ENCODE measurements around the gene ELK4. TPM values are rescaled to one million over a fixed set of nuclear protein-coding genes. Genes with fewer than 3 reads are reported as not detected.

Gene ELK4
- total and polyA plus RNA-seq, 5 donors from 2014 or later, result 3.5 to 106 (median 4.7) TPM

GRCh38 chr1:205582046-205582445 lies 49.8 kb downstream of the ELK4 start:
- H3K36me3 ChIP-seq (ENCODE audit: control insufficient read depth, insufficient read depth, low read length), result no peaks in the 10 kb centered on the region
- H3K27ac ChIP-seq (ENCODE audit: insufficient read depth, low read length, poor library complexity, severe bottlenecking), result no peak overlapping the region
- H3K4me3 Mint-ChIP-seq, result no peak overlapping the region
- H3K27me3 ChIP-seq (ENCODE audit: control insufficient read depth, insufficient read depth, low read length), result no peaks in the 10 kb centered on the region
- DNase-seq (no peak), ATAC-seq (ENCODE audit: low read depth in 2 of 2) (no peak)
- H3K27me3 Mint-ChIP-seq, result peaks cover 27% of the 10 kb centered on the region
- no peaks in the 10 kb centered on the region for H3K36me3 Mint-ChIP-seq
- no peak overlapping the region for H3K27ac Mint-ChIP-seq
- peaks cover 0 to 2% (median 0%) of the 10 kb centered on the region in 7 donors for H3K9me3 Mint-ChIP-seq
- no peaks in the 10 kb centered on the region for H3K4me1 ChIP-seq (ENCODE audit: control insufficient read depth, insufficient read depth, low read length, poor library complexity, severe bottlenecking)
- peaks cover 0 to 3% (median 2%) of the 10 kb centered on the region in 4 donors for H3K4me1 Mint-ChIP-seq
- H3K4me3 ChIP-seq (ENCODE audit: low read depth, low read length), result no peak overlapping the region
- H3K9me3 ChIP-seq (ENCODE audit: control insufficient read depth in 2 of 2, low read length in 2 of 2), result no peaks in the 10 kb centered on the region

GRCh38 chr1:205581321-205581980 lies 50.4 kb downstream of the ELK4 start:
- no peaks in the 10 kb centered on the region for H3K27me3 ChIP-seq (ENCODE audit: control insufficient read depth, insufficient read depth, low read length)

GRCh38 chr1:205580923-205581180 lies 51.0 kb downstream of the ELK4 start:
- H3K36me3 ChIP-seq (ENCODE audit: control insufficient read depth, insufficient read depth, low read length), result no peaks in the 10 kb centered on the region
- no peaks in the 10 kb centered on the region for H3K9me3 ChIP-seq (ENCODE audit: control insufficient read depth in 2 of 2, low read length in 2 of 2)
- H3K4me3 ChIP-seq (ENCODE audit: low read depth, low read length), result no peak overlapping the region
- Mint-ChIP-seq H3K36me3 (no peaks in the 10 kb centered on the region), H3K27me3 (peaks cover 27% of the 10 kb centered on the region), H3K4me3 (no peak overlapping the region), H3K9me3 (peaks cover 0 to 2% (median 0%) of the 10 kb centered on the region in 7 donors), H3K27ac (no peak overlapping the region), H3K4me1 (peaks cover 0 to 3% (median 2%) of the 10 kb centered on the region in 4 donors)
- no peaks in the 10 kb centered on the region for H3K4me1 ChIP-seq (ENCODE audit: control insufficient read depth, insufficient read depth, low read length, poor library complexity, severe bottlenecking)
- no peak overlapping the region for H3K27ac ChIP-seq (ENCODE audit: insufficient read depth, low read length, poor library complexity, severe bottlenecking)
- H3K27me3 ChIP-seq (ENCODE audit: control insufficient read depth, insufficient read depth, low read length), result no peaks in the 10 kb centered on the region
- ATAC-seq (ENCODE audit: low read depth in 2 of 2), result no peak
- no peak for DNase-seq

More at GRCh38 chr1:205581321-205581980, 50.4 kb downstream of the ELK4 start:
- H3K27me3 Mint-ChIP-seq, result peaks cover 27% of the 10 kb centered on the region
- no peak overlapping the region for H3K27ac Mint-ChIP-seq
- H3K36me3 ChIP-seq (ENCODE audit: control insufficient read depth, insufficient read depth, low read length), result no peaks in the 10 kb centered on the region
- H3K4me1 Mint-ChIP-seq, result peaks cover 0 to 3% (median 2%) of the 10 kb centered on the region in 4 donors
- DNase-seq, result no peak
- no peak for ATAC-seq (ENCODE audit: low read depth in 2 of 2)
- no peak overlapping the region for H3K4me3 ChIP-seq (ENCODE audit: low read depth, low read length)
- H3K27ac ChIP-seq (ENCODE audit: insufficient read depth, low read length, poor library complexity, severe bottlenecking), result no peak overlapping the region
- H3K36me3 Mint-ChIP-seq, result no peaks in the 10 kb centered on the region
- no peaks in the 10 kb centered on the region for H3K4me1 ChIP-seq (ENCODE audit: control insufficient read depth, insufficient read depth, low read length, poor library complexity, severe bottlenecking)
- no peaks in the 10 kb centered on the region for H3K9me3 ChIP-seq (ENCODE audit: control insufficient read depth in 2 of 2, low read length in 2 of 2)
- peaks cover 0 to 2% (median 0%) of the 10 kb centered on the region in 7 donors for H3K9me3 Mint-ChIP-seq
- H3K4me3 Mint-ChIP-seq, result no peak overlapping the region

- H3K36me3 Mint-ChIP-seq, result no peaks in the 10 kb centered on the region
- no peak for DNase-seq
- no peak overlapping the region for H3K27ac ChIP-seq (ENCODE audit: insufficient read depth, low read length, poor library complexity, severe bottlenecking)
- peaks cover 0 to 2% (median 0%) of the 10 kb centered on the region in 7 donors for H3K9me3 Mint-ChIP-seq
- H3K36me3 ChIP-seq (ENCODE audit: control insufficient read depth, insufficient read depth, low read length), result no peaks in the 10 kb centered on the region
- peaks cover 27% of the 10 kb centered on the region for H3K27me3 Mint-ChIP-seq
- no peaks in the 10 kb centered on the region for H3K27me3 ChIP-seq (ENCODE audit: control insufficient read depth, insufficient read depth, low read length)
- H3K27ac Mint-ChIP-seq, result no peak overlapping the region
- no peak overlapping the region for H3K4me3 Mint-ChIP-seq
- no peak for ATAC-seq (ENCODE audit: low read depth in 2 of 2)
- no peaks in the 10 kb centered on the region for H3K9me3 ChIP-seq (ENCODE audit: control insufficient read depth in 2 of 2, low read length in 2 of 2)
- H3K4me1 Mint-ChIP-seq, result peaks cover 0 to 3% (median 2%) of the 10 kb centered on the region in 4 donors
- H3K4me1 ChIP-seq (ENCODE audit: control insufficient read depth, insufficient read depth, low read length, poor library complexity, severe bottlenecking), result no peaks in the 10 kb centered on the region
- H3K4me3 ChIP-seq (ENCODE audit: low read depth, low read length), result no peak overlapping the region
These were observed 51.5 kb downstream of the ELK4 start for GRCh38 chr1:205580140-205580922.

GRCh38 chr1:205579711-205580110 lies 52.1 kb downstream of the ELK4 start:
- Histone ChIP-seq H3K27ac (ENCODE audit: insufficient read depth, low read length, poor library complexity, severe bottlenecking) (no peak overlapping the region), H3K36me3 (ENCODE audit: control insufficient read depth, insufficient read depth, low read length) (no peaks in the 10 kb centered on the region), H3K4me3 (ENCODE audit: low read depth, low read length) (no peak overlapping the region), H3K9me3 (ENCODE audit: control insufficient read depth in 2 of 2, low read length in 2 of 2) (no peaks in the 10 kb centered on the region), H3K4me1 (ENCODE audit: control insufficient read depth, insufficient read depth, low read length, poor library complexity, severe bottlenecking) (no peaks in the 10 kb centered on the region), H3K27me3 (ENCODE audit: control insufficient read depth, insufficient read depth, low read length) (no peaks in the 10 kb centered on the region)
- H3K4me1 Mint-ChIP-seq, result peaks cover 0 to 3% (median 2%) of the 10 kb centered on the region in 4 donors
- no peaks in the 10 kb centered on the region for H3K36me3 Mint-ChIP-seq
- no peak for ATAC-seq (ENCODE audit: low read depth in 2 of 2)
- H3K4me3 Mint-ChIP-seq, result no peak overlapping the region
- peaks cover 27% of the 10 kb centered on the region for H3K27me3 Mint-ChIP-seq
- peaks cover 0 to 2% (median 0%) of the 10 kb centered on the region in 7 donors for H3K9me3 Mint-ChIP-seq
- no peak overlapping the region for H3K27ac Mint-ChIP-seq
- no peak for DNase-seq

- peaks cover 32% of the 10 kb centered on the region for H3K27me3 Mint-ChIP-seq
- no peaks in the 10 kb centered on the region for H3K4me1 ChIP-seq (ENCODE audit: control insufficient read depth, insufficient read depth, low read length, poor library complexity, severe bottlenecking)
- H3K9me3 ChIP-seq (ENCODE audit: control insufficient read depth in 2 of 2, low read length in 2 of 2), result no peaks in the 10 kb centered on the region
- no peak overlapping the region for H3K27ac Mint-ChIP-seq
- peaks cover 0 to 3% (median 2%) of the 10 kb centered on the region in 4 donors for H3K4me1 Mint-ChIP-seq
- no peaks in the 10 kb centered on the region for H3K36me3 ChIP-seq (ENCODE audit: control insufficient read depth, insufficient read depth, low read length)
- no peak overlapping the region for H3K4me3 Mint-ChIP-seq
- H3K27ac ChIP-seq (ENCODE audit: insufficient read depth, low read length, poor library complexity, severe bottlenecking), result no peak overlapping the region
- ATAC-seq (ENCODE audit: low read depth in 2 of 2) (no peak), DNase-seq (no peak)
- no peak overlapping the region for H3K4me3 ChIP-seq (ENCODE audit: low read depth, low read length)
- H3K27me3 ChIP-seq (ENCODE audit: control insufficient read depth, insufficient read depth, low read length), result no peaks in the 10 kb centered on the region
- H3K36me3 Mint-ChIP-seq, result no peaks in the 10 kb centered on the region
- peaks cover 0 to 2% (median 0%) of the 10 kb centered on the region in 7 donors for H3K9me3 Mint-ChIP-seq
These were observed 52.8 kb downstream of the ELK4 start for GRCh38 chr1:205578780-205579571.

GRCh38 chr1:205577874-205578658 lies 53.7 kb downstream of the ELK4 start:
- Histone ChIP-seq H3K27me3 (ENCODE audit: control insufficient read depth, insufficient read depth, low read length) (no peaks in the 10 kb centered on the region), H3K36me3 (ENCODE audit: control insufficient read depth, insufficient read depth, low read length) (no peaks in the 10 kb centered on the region), H3K4me3 (ENCODE audit: low read depth, low read length) (no peak overlapping the region), H3K4me1 (ENCODE audit: control insufficient read depth, insufficient read depth, low read length, poor library complexity, severe bottlenecking) (no peaks in the 10 kb centered on the region), H3K27ac (ENCODE audit: insufficient read depth, low read length, poor library complexity, severe bottlenecking) (no peak overlapping the region), H3K9me3 (ENCODE audit: control insufficient read depth in 2 of 2, low read length in 2 of 2) (no peaks in the 10 kb centered on the region)
- Mint-ChIP-seq H3K4me3 (no peak overlapping the region), H3K27me3 (peaks cover 34% of the 10 kb centered on the region), H3K36me3 (no peaks in the 10 kb centered on the region), H3K4me1 (peaks cover 0 to 3% (median 2%) of the 10 kb centered on the region in 4 donors), H3K27ac (no peak overlapping the region), H3K9me3 (peaks cover 0 to 4% (median 0%) of the 10 kb centered on the region in 7 donors)
- ATAC-seq (ENCODE audit: low read depth in 2 of 2), result no peak
- no peak for DNase-seq

Measured in CD4-positive, CD25-positive, alpha-beta regulatory T cell (primary cell).